ENCODE measurements around the gene ZNF555. TPM values are rescaled to one million over a fixed set of nuclear protein-coding genes. Genes with fewer than 3 reads are reported as not detected.

Gene ZNF555
- total RNA-seq, 1 donor from 2014 or later = 8.4 TPM

DNA sequence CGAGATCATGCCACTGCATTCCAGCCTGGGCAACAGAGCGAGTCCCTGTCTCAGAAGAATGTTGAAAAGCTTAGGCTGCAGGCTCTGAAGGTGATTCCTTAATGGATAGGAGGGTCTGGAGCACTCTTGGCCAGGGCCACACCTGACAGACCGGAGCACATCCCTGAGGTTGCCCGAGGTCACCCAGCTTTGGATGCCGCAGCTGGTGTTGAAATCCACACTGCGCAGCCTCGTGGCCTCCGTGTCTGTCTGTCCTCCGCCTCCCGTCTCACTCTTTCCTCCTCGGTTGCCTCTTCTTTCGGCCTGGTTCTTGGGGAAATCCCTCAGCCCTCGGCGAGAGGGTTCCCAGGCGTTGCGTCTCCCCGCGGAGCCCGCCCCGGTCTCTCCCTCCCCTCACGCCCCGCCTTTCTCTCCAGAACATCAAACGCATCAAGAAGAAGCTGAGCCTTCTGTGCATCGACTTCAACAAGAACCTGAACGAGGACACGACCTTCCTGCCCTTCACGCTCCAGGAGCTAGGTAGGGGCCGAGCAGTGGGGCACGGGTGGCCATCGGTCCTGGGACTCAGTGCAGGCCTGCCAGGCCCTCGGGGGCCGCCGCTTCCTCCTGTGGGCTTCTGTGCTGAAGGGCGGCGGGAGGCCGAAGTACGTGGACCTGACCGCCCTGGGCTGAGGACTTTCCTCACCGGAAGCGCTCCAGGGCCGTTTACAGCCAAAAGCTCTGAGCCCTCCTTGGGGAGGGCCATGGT lies 41.8 kb upstream of the ZNF555 start:
- H3K4me1 Mint-ChIP-seq (ENCODE audit: low read depth, unreplicated experiment) = no peaks in the 10 kb centered on the region

DNA sequence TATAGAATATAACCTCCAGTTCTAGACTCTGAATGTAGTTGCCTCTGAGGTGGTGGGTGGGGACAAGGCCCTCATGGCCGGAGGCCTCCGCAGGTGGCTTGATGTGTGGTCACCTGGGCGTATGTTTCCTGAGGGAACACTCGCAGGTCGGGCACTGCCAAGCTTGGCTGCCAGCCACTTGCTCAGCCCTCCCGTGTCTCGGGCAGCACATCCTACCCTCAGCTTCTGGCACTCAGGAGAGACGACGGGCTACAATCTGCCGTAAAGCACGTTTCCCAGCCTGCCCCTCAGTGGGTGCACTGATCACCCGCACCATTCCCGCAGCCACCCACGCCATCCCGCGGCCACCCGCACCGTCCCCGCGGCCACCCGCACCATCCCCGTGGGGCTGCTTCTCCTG lies 40.8 kb upstream of the ZNF555 start:
- Mint-ChIP-seq H3K27me3 (ENCODE audit: unreplicated experiment) (no peaks in the 10 kb centered on the region), H3K4me3 (ENCODE audit: unreplicated experiment) (no peak overlapping the region), H3K27ac (ENCODE audit: unreplicated experiment) (no peak overlapping the region), H3K4me1 (ENCODE audit: low read depth, unreplicated experiment) (no peaks in the 10 kb centered on the region), H3K36me3 (ENCODE audit: unreplicated experiment) (peaks cover 5% of the 10 kb centered on the region), H3K9me3 (ENCODE audit: unreplicated experiment) (peaks cover 1% of the 10 kb centered on the region)
- TF ChIP-seq, protein P1, sequence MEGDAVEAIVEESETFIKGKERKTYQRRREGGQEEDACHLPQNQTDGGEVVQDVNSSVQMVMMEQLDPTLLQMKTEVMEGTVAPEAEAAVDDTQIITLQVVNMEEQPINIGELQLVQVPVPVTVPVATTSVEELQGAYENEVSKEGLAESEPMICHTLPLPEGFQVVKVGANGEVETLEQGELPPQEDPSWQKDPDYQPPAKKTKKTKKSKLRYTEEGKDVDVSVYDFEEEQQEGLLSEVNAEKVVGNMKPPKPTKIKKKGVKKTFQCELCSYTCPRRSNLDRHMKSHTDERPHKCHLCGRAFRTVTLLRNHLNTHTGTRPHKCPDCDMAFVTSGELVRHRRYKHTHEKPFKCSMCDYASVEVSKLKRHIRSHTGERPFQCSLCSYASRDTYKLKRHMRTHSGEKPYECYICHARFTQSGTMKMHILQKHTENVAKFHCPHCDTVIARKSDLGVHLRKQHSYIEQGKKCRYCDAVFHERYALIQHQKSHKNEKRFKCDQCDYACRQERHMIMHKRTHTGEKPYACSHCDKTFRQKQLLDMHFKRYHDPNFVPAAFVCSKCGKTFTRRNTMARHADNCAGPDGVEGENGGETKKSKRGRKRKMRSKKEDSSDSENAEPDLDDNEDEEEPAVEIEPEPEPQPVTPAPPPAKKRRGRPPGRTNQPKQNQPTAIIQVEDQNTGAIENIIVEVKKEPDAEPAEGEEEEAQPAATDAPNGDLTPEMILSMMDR (IDR thresholded peaks at IDR 0.05; ENCODE audit: partially characterized antibody, unreplicated experiment) = no peak
- no peak for DNase-seq

More for the DNA sequence above, 41.8 kb upstream of the ZNF555 start:
- Mint-ChIP-seq H3K4me3 (ENCODE audit: unreplicated experiment) (no peak overlapping the region), H3K9me3 (ENCODE audit: unreplicated experiment) (peaks cover 1% of the 10 kb centered on the region), H3K27ac (ENCODE audit: unreplicated experiment) (no peak overlapping the region), H3K36me3 (ENCODE audit: unreplicated experiment) (peaks cover 5% of the 10 kb centered on the region), H3K27me3 (ENCODE audit: unreplicated experiment) (no peaks in the 10 kb centered on the region)
- TF ChIP-seq, protein P1 (IDR thresholded peaks at IDR 0.05; ENCODE audit: partially characterized antibody, unreplicated experiment) = no peak
- no peak for DNase-seq

DNA sequence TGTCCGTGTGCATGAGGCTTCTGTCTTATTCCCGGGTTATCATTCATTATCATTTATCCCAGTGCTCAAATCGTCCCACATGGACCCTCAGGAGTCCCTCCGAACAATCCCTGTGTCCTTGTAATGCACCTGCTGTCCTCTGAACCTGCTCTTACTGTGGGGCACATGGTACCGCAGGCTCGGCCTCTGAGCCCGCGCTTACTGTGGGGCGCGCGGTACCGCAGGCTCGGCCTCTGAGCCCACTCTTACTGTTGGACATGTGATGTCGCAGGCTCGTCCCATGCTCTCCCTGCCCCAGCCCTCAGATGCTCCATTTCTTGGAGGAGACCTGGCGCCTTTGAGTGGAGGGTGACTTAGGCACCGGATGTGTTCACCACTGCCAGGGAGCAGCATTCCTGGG lies 38.4 kb upstream of the ZNF555 start:
- Mint-ChIP-seq H3K27ac (ENCODE audit: unreplicated experiment) (peak overlapping the region; percentile 31), H3K36me3 (ENCODE audit: unreplicated experiment) (peaks cover 5% of the 10 kb centered on the region)
- no peak for DNase-seq

DNA sequence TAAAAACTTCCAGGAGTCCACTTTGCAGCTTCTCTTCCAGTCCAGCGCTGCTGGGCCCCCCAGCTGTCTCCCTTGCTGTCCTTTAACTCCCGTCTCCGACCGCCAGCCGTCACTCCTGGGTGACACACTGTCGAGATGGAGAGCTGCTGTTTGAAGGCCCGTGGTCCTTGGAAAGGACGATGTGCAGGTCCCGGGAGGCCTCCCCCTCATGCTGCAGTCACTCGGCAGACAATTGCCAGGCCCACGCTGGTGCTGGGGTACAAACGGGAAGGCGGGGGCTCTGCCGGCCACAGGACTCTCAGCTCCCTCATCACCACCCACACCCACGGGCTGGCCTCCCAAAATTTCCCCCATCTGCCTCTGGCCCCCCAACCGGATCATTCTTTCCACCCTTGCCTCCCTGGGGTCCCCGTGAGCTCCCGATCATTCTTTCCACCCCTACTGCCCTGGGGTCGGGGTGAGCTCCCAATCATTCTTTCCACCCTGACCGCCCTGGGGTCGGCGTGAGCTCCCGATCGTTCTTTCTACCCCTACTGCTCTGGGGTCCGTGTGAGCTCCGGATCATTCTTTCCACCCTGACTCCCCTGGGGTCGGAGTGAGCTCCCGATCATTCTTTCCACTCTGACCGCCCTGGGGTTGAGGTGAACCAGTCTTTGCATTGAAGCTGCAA lies 37.7 kb upstream of the ZNF555 start:
- Mint-ChIP-seq H3K4me3 (ENCODE audit: unreplicated experiment) (no peak overlapping the region), H3K9me3 (ENCODE audit: unreplicated experiment) (no peaks in the 10 kb centered on the region), H3K27me3 (ENCODE audit: unreplicated experiment) (no peaks in the 10 kb centered on the region), H3K4me1 (ENCODE audit: low read depth, unreplicated experiment) (no peaks in the 10 kb centered on the region), H3K27ac (ENCODE audit: unreplicated experiment) (no peak overlapping the region), H3K36me3 (ENCODE audit: unreplicated experiment) (peaks cover 5% of the 10 kb centered on the region)
- no peak for DNase-seq
- TF ChIP-seq, protein P1 (IDR thresholded peaks at IDR 0.05; ENCODE audit: partially characterized antibody, unreplicated experiment) = no peak

More for the DNA sequence above, 38.4 kb upstream of the ZNF555 start:
- Mint-ChIP-seq H3K4me1 (ENCODE audit: low read depth, unreplicated experiment) (no peaks in the 10 kb centered on the region), H3K4me3 (ENCODE audit: unreplicated experiment) (no peak overlapping the region), H3K9me3 (ENCODE audit: unreplicated experiment) (no peaks in the 10 kb centered on the region), H3K27me3 (ENCODE audit: unreplicated experiment) (no peaks in the 10 kb centered on the region)
- TF ChIP-seq, protein P1 (IDR thresholded peaks at IDR 0.05; ENCODE audit: partially characterized antibody, unreplicated experiment) = no peak
